Karpas-422 (cell line): Measurements from ENCODE around the gene PDE1C. TPM values are rescaled to one million over a fixed set of nuclear protein-coding genes. Genes with fewer than 3 reads are reported as not detected.

Source experiments
- DNase-seq: peaks from one replicate; pipeline ENCODE4 v3.0.0-alpha.2; 2015
- H2AFZ ChIP-seq: fragments of 200-600 bp; sonication (generic); 2 replicates; pipeline ENCODE4 v1.6.1; 2014; ENCODE audit warnings: antibody characterized with exemption, low read length, mixed read lengths
- H3K27ac ChIP-seq: fragments of 200-600 bp; sonication (generic); 2 replicates; pipeline ENCODE4 v1.5.1; 2014; ENCODE audit warnings: mild to moderate bottlenecking, low read length, moderate library complexity
- H3K27me3 ChIP-seq: fragments of 200-600 bp; sonication (generic); 2 replicates; pipeline ENCODE4 v1.6.1; 2014; ENCODE audit warnings: low read length, mixed read lengths
- H3K36me3 ChIP-seq: fragments of 200-600 bp; sonication (generic); 2 replicates; pipeline ENCODE4 v1.6.1; 2014; ENCODE audit warnings: low read length, mixed read lengths; ENCODE audit not compliant: insufficient read depth
- H3K4me1 ChIP-seq: fragments of 200-600 bp; sonication (generic); 2 replicates; pipeline ENCODE4 v1.6.1; 2014; ENCODE audit warnings: mild to moderate bottlenecking, low read length, mixed read lengths
- H3K4me2 ChIP-seq: fragments of 200-600 bp; sonication (generic); 2 replicates; pipeline ENCODE4 v1.6.1; 2014; ENCODE audit warnings: low read length, low read depth, mild to moderate bottlenecking; ENCODE audit not compliant: poor library complexity, severe bottlenecking
- H3K4me3 ChIP-seq: fragments of 200-600 bp; sonication (generic); 2 replicates; pipeline ENCODE4 v1.5.1; 2014; ENCODE audit warnings: mild to moderate bottlenecking, antibody characterized with exemption, low read length, mixed read lengths
- H3K79me2 ChIP-seq: fragments of 200-600 bp; sonication (generic); 2 replicates; pipeline ENCODE4 v1.6.1; 2014; ENCODE audit warnings: mild to moderate bottlenecking, low read length, mixed read lengths
- H3K9ac ChIP-seq: fragments of 200-600 bp; sonication (generic); 2 replicates; pipeline ENCODE4 v1.6.0; 2014; ENCODE audit warnings: low read length
- H3K9me2 ChIP-seq: fragments of 200-600 bp; sonication (generic), shearing (Covaris generic); replicated peaks from 2 replicates; pipeline ENCODE4 v1.6.0; 2014; ENCODE audit warnings: mild to moderate bottlenecking, low read length, moderate library complexity; ENCODE audit not compliant: insufficient read depth
- H3K9me3 ChIP-seq: fragments of 300-700, 200-600 bp; sonication (generic); 2 replicates; pipeline ENCODE4 v1.6.1; 2014; ENCODE audit warnings: low read length, mixed read lengths
- H4K20me1 ChIP-seq: fragments of 200-600 bp; sonication (generic); 2 replicates; pipeline ENCODE4 v1.6.1; 2014; ENCODE audit warnings: mild to moderate bottlenecking, antibody characterized with exemption, low read length, low read depth; ENCODE audit not compliant: insufficient read depth
- total RNA-seq: library from RNA; depleted of rRNA; stranded (reverse); fragments of >200 nt; shearing (Covaris generic); gene quantifications from 2 replicates; pipeline ENCODE4 v1.2.3, GENCODE V29; 2014; ENCODE audit warnings: low replicate concordance

The PDE1C gene
- total RNA-seq, 1 experiment from 2014 or later: not detected

DNA sequence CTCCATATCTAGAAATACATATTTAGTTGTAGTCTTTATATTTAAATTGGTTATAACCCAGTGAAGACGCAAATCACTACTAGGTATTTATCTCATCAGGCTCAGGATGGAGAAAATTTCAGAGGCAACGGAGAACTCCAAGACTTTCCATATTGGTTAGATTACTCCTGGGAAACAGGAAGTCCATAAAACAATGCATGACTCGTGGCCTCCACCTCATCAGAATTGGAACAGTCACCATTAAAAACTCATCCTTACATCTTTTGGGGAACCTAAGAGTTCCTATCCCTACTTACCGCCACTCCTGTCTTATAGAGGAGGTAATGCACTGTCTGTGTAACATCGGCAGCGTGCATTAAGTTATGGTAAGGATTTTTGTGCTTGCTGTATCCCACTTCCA is 205.6 kb downstream of the PDE1C start:
- Histone ChIP-seq H3K27me3 (peaks cover 2% of the 10 kb centered on the region; the same call in 1 of the 2 replicates), H3K9ac (no peak overlapping the region), H4K20me1 (no peaks in the 10 kb centered on the region), H3K27ac (no peak overlapping the region), H3K36me3 (no peaks in the 10 kb centered on the region), H3K9me3 (peaks cover 6% of the 10 kb centered on the region), H3K4me3 (no peak overlapping the region), H3K4me2 (no peak overlapping the region), H3K79me2 (no peaks in the 10 kb centered on the region), H3K9me2 (no peaks in the 10 kb centered on the region), H3K4me1 (no peaks in the 10 kb centered on the region), H2AFZ (no peak overlapping the region)
- DNase-seq: no peak

- no peaks in the 10 kb centered on the region for H3K9me3 ChIP-seq
- H3K4me3 ChIP-seq: no peak overlapping the region
- H3K27me3 ChIP-seq: no peaks in the 10 kb centered on the region
- no peaks in the 10 kb centered on the region for H3K79me2 ChIP-seq
- no peaks in the 10 kb centered on the region for H3K36me3 ChIP-seq
- H4K20me1 ChIP-seq: no peaks in the 10 kb centered on the region
- no peaks in the 10 kb centered on the region for H3K4me1 ChIP-seq
- H3K4me2 ChIP-seq: no peak overlapping the region
- H3K9me2 ChIP-seq: no peaks in the 10 kb centered on the region
- H2AFZ ChIP-seq: no peak overlapping the region
- H3K9ac ChIP-seq: no peak overlapping the region
- DNase-seq: no peak
- H3K27ac ChIP-seq: no peak overlapping the region
These were observed 209.3 kb downstream of the PDE1C start for GRCh38 chr7:31860925-31861324.

DNA sequence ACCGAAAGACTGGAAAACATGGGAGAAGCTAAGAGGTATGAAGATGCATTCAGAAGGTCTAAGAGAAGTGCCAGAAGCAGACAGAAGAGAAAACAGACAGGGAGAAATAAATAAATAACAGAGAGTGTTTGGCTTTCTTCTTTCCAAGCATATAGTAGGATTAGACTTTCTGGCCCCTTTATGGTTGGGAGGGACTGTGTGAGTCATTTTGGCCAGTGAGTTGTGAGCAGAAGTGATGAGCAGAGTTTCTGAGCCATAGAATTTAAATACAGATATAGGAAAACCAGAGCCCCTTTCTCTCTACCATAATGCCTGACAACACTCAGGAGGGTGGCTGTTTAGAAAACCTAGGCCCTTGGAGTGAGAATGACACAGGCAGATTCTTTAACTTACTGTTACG is 212.2 kb downstream of the PDE1C start:
- Histone ChIP-seq H3K4me3 (no peak overlapping the region), H3K4me1 (no peaks in the 10 kb centered on the region), H3K27ac (no peak overlapping the region), H3K9me2 (no peaks in the 10 kb centered on the region), H3K9me3 (no peaks in the 10 kb centered on the region), H3K4me2 (no peak overlapping the region), H4K20me1 (no peaks in the 10 kb centered on the region), H3K36me3 (no peaks in the 10 kb centered on the region), H3K27me3 (no peaks in the 10 kb centered on the region), H3K9ac (no peak overlapping the region), H2AFZ (no peak overlapping the region), H3K79me2 (no peaks in the 10 kb centered on the region)
- no peak for DNase-seq

- no peak overlapping the region for H3K4me3 ChIP-seq
- no peaks in the 10 kb centered on the region for H3K4me1 ChIP-seq
- no peak for DNase-seq
- H3K4me2 ChIP-seq: no peak overlapping the region
- H4K20me1 ChIP-seq: no peaks in the 10 kb centered on the region
- H3K36me3 ChIP-seq: no peaks in the 10 kb centered on the region
- H3K27me3 ChIP-seq: no peaks in the 10 kb centered on the region
- H3K27ac ChIP-seq: no peak overlapping the region
- no peaks in the 10 kb centered on the region for H3K9me2 ChIP-seq
- H3K9ac ChIP-seq: no peak overlapping the region
- H2AFZ ChIP-seq: no peak overlapping the region
- H3K9me3 ChIP-seq: no peaks in the 10 kb centered on the region
- H3K79me2 ChIP-seq: no peaks in the 10 kb centered on the region
These were observed 213.0 kb downstream of the PDE1C start for GRCh38 chr7:31857172-31857571.

- Histone ChIP-seq H3K4me1 (no peaks in the 10 kb centered on the region), H3K36me3 (no peaks in the 10 kb centered on the region), H3K4me3 (no peak overlapping the region), H3K9ac (no peak overlapping the region), H4K20me1 (no peaks in the 10 kb centered on the region), H2AFZ (no peak overlapping the region), H3K27me3 (0 out of 2 replicates have a peak, but pooled peaks cover 2% of the 10 kb centered on the region), H3K4me2 (no peak overlapping the region), H3K9me3 (no peaks in the 10 kb centered on the region), H3K9me2 (no peaks in the 10 kb centered on the region), H3K27ac (no peak overlapping the region), H3K79me2 (no peaks in the 10 kb centered on the region)
- DNase-seq: no peak
These were observed 213.9 kb downstream of the PDE1C start for GRCh38 chr7:31856337-31856736.

GRCh38 chr7:31855530-31855929 is 214.7 kb downstream of the PDE1C start:
- Histone ChIP-seq H3K36me3 (no peaks in the 10 kb centered on the region), H3K9me2 (no peaks in the 10 kb centered on the region), H3K79me2 (no peaks in the 10 kb centered on the region), H3K27me3 (0 out of 2 replicates have a peak, but pooled peaks cover 2% of the 10 kb centered on the region), H4K20me1 (no peaks in the 10 kb centered on the region), H2AFZ (no peak overlapping the region), H3K9me3 (no peaks in the 10 kb centered on the region), H3K4me1 (no peaks in the 10 kb centered on the region), H3K4me2 (no peak overlapping the region), H3K4me3 (no peak overlapping the region), H3K27ac (no peak overlapping the region), H3K9ac (no peak overlapping the region)
- DNase-seq: no peak

DNA sequence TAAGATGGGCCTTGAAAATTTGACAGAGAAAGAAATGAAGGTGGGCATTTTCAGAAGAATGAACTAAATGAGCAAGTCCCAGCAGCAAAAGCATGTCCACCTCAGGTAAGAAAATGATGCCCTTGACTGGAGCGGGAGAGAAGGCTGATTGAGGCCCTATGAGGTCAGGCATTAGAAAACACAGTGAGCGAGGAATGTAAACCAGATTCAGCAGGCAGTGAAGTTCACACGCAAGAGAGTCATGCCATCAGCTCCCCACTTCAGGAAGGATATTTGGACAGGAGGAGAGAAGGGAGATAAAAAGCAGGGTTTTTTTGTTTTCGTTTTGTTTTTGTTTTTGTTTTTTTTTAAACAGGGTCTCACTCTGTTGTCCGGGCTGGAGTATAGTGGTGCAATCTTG is 216.8 kb downstream of the PDE1C start:
- no peak overlapping the region for H3K27ac ChIP-seq
- H3K9me2 ChIP-seq: no peaks in the 10 kb centered on the region
- 0 out of 2 replicates have a peak, but pooled peaks cover 2% of the 10 kb centered on the region for H3K27me3 ChIP-seq
- H4K20me1 ChIP-seq: no peaks in the 10 kb centered on the region
- H3K9me3 ChIP-seq: no peaks in the 10 kb centered on the region
- no peaks in the 10 kb centered on the region for H3K79me2 ChIP-seq
- no peaks in the 10 kb centered on the region for H3K36me3 ChIP-seq
- no peak for DNase-seq
- no peak overlapping the region for H3K4me2 ChIP-seq
- H3K4me3 ChIP-seq: no peak overlapping the region
- no peaks in the 10 kb centered on the region for H3K4me1 ChIP-seq
- no peak overlapping the region for H2AFZ ChIP-seq
- H3K9ac ChIP-seq: no peak overlapping the region

DNA sequence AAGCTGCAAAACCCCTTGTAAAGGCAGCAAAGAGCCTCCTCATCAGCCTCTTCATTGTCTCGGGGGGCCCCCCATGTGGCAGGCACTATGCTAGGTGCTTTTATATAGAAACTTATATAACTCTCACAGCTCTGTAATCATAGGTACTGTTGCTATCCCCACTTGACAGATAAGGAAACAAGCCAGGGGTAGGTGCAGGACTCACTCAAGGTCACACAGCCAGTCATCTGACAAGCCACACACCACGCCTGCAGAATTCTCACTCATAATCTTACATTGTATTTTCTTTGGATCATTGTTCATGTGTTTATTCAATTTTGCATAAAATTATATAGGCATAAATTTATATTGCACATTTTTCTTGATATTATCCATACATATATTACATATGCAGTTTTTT is 217.7 kb downstream of the PDE1C start:
- DNase-seq: no peak
- Histone ChIP-seq H3K4me2 (no peak overlapping the region), H3K9me3 (no peaks in the 10 kb centered on the region), H3K36me3 (no peaks in the 10 kb centered on the region), H3K27ac (no peak overlapping the region), H4K20me1 (no peaks in the 10 kb centered on the region), H3K9me2 (no peaks in the 10 kb centered on the region), H3K79me2 (no peaks in the 10 kb centered on the region), H3K9ac (no peak overlapping the region), H3K4me1 (no peaks in the 10 kb centered on the region), H3K4me3 (no peak overlapping the region), H2AFZ (no peak overlapping the region), H3K27me3 (0 out of 2 replicates have a peak, but pooled peaks cover 2% of the 10 kb centered on the region)

DNA sequence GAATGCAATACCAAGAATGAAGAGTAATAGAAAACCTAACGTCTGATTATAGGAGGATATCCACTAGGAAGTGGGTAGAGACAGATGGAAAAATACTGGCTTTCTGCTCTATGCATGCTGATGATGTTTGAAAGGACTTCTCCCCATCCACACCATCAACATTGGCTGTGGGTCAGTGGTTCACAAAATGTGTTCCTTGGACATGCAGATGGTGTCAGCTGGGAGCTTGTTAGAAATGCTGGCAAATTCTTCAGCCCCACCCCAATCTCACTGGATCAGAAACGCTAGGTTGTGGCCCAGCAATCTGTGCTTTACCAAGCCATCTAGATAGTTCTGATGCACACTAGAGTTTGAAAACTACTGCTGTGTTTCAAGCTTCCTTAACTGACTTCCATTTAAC is 219.1 kb downstream of the PDE1C start:
- H3K36me3 ChIP-seq: no peaks in the 10 kb centered on the region
- no peaks in the 10 kb centered on the region for H3K9me3 ChIP-seq
- H4K20me1 ChIP-seq: no peaks in the 10 kb centered on the region
- H3K4me1 ChIP-seq: no peaks in the 10 kb centered on the region
- H3K27ac ChIP-seq: no peak overlapping the region
- no peak for DNase-seq
- H3K79me2 ChIP-seq: no peaks in the 10 kb centered on the region
- H3K9me2 ChIP-seq: no peaks in the 10 kb centered on the region
- no peak overlapping the region for H2AFZ ChIP-seq
- no peak overlapping the region for H3K4me3 ChIP-seq
- 0 out of 2 replicates have a peak, but pooled peaks cover 2% of the 10 kb centered on the region for H3K27me3 ChIP-seq
- no peak overlapping the region for H3K9ac ChIP-seq
- no peak overlapping the region for H3K4me2 ChIP-seq
